Measurements from ENCODE around the gene LRCOL1. TPM values are rescaled to one million over a fixed set of nuclear protein-coding genes. Genes with fewer than 3 reads are reported as not detected.

Gene LRCOL1
- total RNA-seq, 1 donor from 2014 or later, result not detected

DNA sequence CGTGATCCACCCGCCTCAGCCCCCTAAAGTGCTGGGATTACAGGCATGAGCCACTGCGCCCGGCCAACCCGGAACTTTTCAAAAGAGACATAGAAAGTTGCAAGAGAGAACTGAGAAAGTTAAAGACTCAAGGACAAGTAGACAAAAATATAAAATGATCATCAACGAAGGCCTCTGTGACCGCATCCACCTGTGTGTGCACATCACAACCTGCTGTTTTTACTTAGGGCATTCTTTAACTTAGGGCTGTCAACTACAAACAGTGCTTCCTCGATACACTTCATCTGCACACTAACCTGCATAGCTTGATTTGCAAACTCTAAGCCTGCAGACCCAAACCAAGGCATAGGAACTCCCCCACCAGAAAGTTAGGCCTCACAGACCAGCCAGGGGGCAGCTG is 23.0 kb upstream of the LRCOL1 start:
- H3K36me3 ChIP-seq (ENCODE audit: control insufficient read depth, insufficient read depth, low read length), result peaks cover 10% of the 10 kb centered on the region
- FAIRE-seq, result no peak

GRCh38 chr12:132632521-132633228 is 22.3 kb upstream of the LRCOL1 start:
- H3K4me3 ChIP-seq (ENCODE audit: low read depth, low read length), result no peak overlapping the region
- FAIRE-seq (no peak), DNase-seq (ENCODE audit: low read depth) (no peak)
- peaks cover 7% of the 10 kb centered on the region for H3K36me3 ChIP-seq (ENCODE audit: control insufficient read depth, insufficient read depth, low read length)
- H3K27me3 ChIP-seq (ENCODE audit: control insufficient read depth, insufficient read depth, low read length), result no peaks in the 10 kb centered on the region
- no peak for TF ChIP-seq CTCF (IDR thresholded peaks at IDR 0.05; ENCODE audit: insufficient read depth, low read length, severe bottlenecking)

More for the DNA sequence above, 23.0 kb upstream of the LRCOL1 start:
- no peak overlapping the region for H3K4me3 ChIP-seq (ENCODE audit: low read depth, low read length)
- no peak for TF ChIP-seq CTCF (IDR thresholded peaks at IDR 0.05; ENCODE audit: insufficient read depth, low read length, severe bottlenecking)
- DNase-seq (ENCODE audit: low read depth), result no peak
- no peaks in the 10 kb centered on the region for H3K27me3 ChIP-seq (ENCODE audit: control insufficient read depth, insufficient read depth, low read length)

DNA sequence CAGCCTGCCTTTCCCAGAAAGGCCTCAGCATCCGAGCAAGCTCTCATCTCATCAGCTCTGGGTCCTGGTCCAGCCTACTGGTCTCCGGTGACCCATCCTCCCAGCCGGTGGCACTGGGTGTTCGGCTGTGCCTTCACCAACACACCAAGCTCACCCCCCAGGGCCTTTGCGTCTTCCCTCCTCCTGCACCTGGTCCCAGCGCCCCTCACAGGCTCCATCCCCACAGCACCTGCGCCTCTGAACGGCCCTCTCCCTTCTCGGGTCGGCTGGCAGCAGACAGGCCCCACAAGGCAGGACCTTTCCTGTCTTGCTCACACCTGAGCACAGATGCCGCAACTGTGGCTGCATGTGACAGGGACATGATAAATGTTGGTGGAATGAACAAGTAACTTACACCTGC is 21.3 kb upstream of the LRCOL1 start:
- H3K27me3 ChIP-seq (ENCODE audit: control insufficient read depth, insufficient read depth, low read length), result no peaks in the 10 kb centered on the region
- FAIRE-seq (no peak), DNase-seq (ENCODE audit: low read depth) (no peak)
- H3K36me3 ChIP-seq (ENCODE audit: control insufficient read depth, insufficient read depth, low read length), result peaks cover 3% of the 10 kb centered on the region
- no peak overlapping the region for H3K4me3 ChIP-seq (ENCODE audit: low read depth, low read length)
- no peak for TF ChIP-seq CTCF (IDR thresholded peaks at IDR 0.05; ENCODE audit: insufficient read depth, low read length, severe bottlenecking)

- H3K27me3 ChIP-seq (ENCODE audit: control insufficient read depth, insufficient read depth, low read length), result no peaks in the 10 kb centered on the region
- no peak overlapping the region for H3K4me3 ChIP-seq (ENCODE audit: low read depth, low read length)
- FAIRE-seq (no peak), DNase-seq (ENCODE audit: low read depth) (no peak)
- no peak for TF ChIP-seq CTCF (IDR thresholded peaks at IDR 0.05; ENCODE audit: insufficient read depth, low read length, severe bottlenecking)
- H3K36me3 ChIP-seq (ENCODE audit: control insufficient read depth, insufficient read depth, low read length), result peaks cover 3% of the 10 kb centered on the region
Observed at GRCh38 chr12:132630672-132631071, 20.3 kb upstream of the LRCOL1 start.

GRCh38 chr12:132629330-132629729 is 18.9 kb upstream of the LRCOL1 start:
- no peak for DNase-seq (ENCODE audit: low read depth)
- H3K27me3 ChIP-seq (ENCODE audit: control insufficient read depth, insufficient read depth, low read length), result no peaks in the 10 kb centered on the region
- no peak overlapping the region for H3K4me3 ChIP-seq (ENCODE audit: low read depth, low read length)
- H3K36me3 ChIP-seq (ENCODE audit: control insufficient read depth, insufficient read depth, low read length), result peaks cover 3% of the 10 kb centered on the region
- TF ChIP-seq CTCF (IDR thresholded peaks at IDR 0.05; ENCODE audit: insufficient read depth, low read length, severe bottlenecking), result no peak
- no peak for FAIRE-seq

All from bronchial epithelial cell (primary cell).